ENCODE results near the gene RAB1A. TPM values are rescaled to one million over a fixed set of nuclear protein-coding genes. Genes with fewer than 3 reads are reported as not detected.

RAB1A gene
- total and polyA plus RNA-seq, 2 of the 13 experiments (the other 11 are each of a cell fraction or from before 2014, with no cell fraction given): 206 to 226 TPM

GRCh38 chr2:65169760-65170136, 39.8 kb upstream of the RAB1A start:
- CTCF ChIA-PET (ENCODE audit: low intra/inter-chr PET ratio, low total read pairs): interaction anchor here (1.0 to 1.2 kb wide), 2 partner anchors 40 to 252 kb away, joined by 3 to 4 read pairs; partner anchors contain the start of gene RAB1A
- no peak overlapping the region for H3K9ac ChIP-seq (ENCODE audit: insufficient read depth, low read depth, low read length)
- no TSS peak for BruUV-seq (replicated peaks)
- H4K20me1 ChIP-seq (ENCODE audit: insufficient read depth, low read length): no peaks in the 10 kb centered on the region
- no peak overlapping the region for H3K27ac ChIP-seq (ENCODE audit: extremely low read length, insufficient read depth, low read length)
- TF ChIP-seq ZNF33A (CRISPR knock-in tag; IDR thresholded peaks at IDR 0.05; ENCODE audit: borderline replicate concordance) (no peak), SCMH1 (CRISPR knock-in tag; IDR thresholded peaks at IDR 0.05; ENCODE audit: borderline replicate concordance) (no peak), SNAI1 (CRISPR knock-in tag; IDR thresholded peaks at IDR 0.05; ENCODE audit: borderline replicate concordance) (no peak), RXRA (CRISPR knock-in tag; IDR thresholded peaks at IDR 0.05) (no peak), ATF7 (IDR thresholded peaks at IDR 0.05) (no peak), ATF7 (CRISPR knock-in tag; IDR thresholded peaks at IDR 0.05) (0 out of 2 replicates have a peak, but pooled peaks have one; percentile 21), RERE (CRISPR knock-in tag; IDR thresholded peaks at IDR 0.05; ENCODE audit: low read depth) (no peak), GLI4 (CRISPR knock-in tag; IDR thresholded peaks at IDR 0.05; ENCODE audit: borderline replicate concordance) (no peak)
- intact Hi-C loops (cut with micrococcal nuclease; ENCODE audit: unreplicated experiment): loop anchor here (2.0 to 5.0 kb wide), 3 partner anchors 17 to 58 kb away; partner anchors contain the start of genes ACTR2 and RAB1A
- FAIRE-seq (no peak), ATAC-seq (no peak), DNase-seq (ENCODE audit: low spot score) (no peak)
- 87% methylated on average over 4 of the region's 4 CpGs for WGBS (ENCODE audit: low lambda C conversion rate)
- in situ Hi-C loops (cut with HindIII; ENCODE audit: extremely low pct_ligation_motif_present, low pct_unique_long_range_greater_than_20kb): no loop called here
- peaks cover 2 to 4% of the 10 kb centered on the region in 2 experiments; a peak in 2 of 5 replicates for H3K27me3 ChIP-seq (ENCODE audit: control insufficient read depth in 1 of 2, insufficient read depth in 2 of 2, low read length in 2 of 2)
- H2AFZ ChIP-seq (ENCODE audit: low read length): no peak overlapping the region
- peaks cover 54% of the 10 kb centered on the region for H3K4me1 ChIP-seq (ENCODE audit: insufficient read depth, low read length)
- H3K36me3 ChIP-seq (replicated peaks in 1 of 2; ENCODE audit: control insufficient read depth in 1 of 2, insufficient read depth in 2 of 2, low read length in 2 of 2): no peaks in the 10 kb centered on the region
- no peaks in the 10 kb centered on the region for H3K79me2 ChIP-seq (ENCODE audit: insufficient read depth, low read length)
- H3K4me3 ChIP-seq (replicated peaks in 1 of 3; ENCODE audit: insufficient read depth in 1 of 3, low read depth in 2 of 3, low read length in 3 of 3): no peak overlapping the region
- peak overlapping the region; percentile 71; the same call in 1 of the 2 replicates for H3K4me2 ChIP-seq (ENCODE audit: low read depth, low read length)
- no peaks in the 10 kb centered on the region for H3K9me3 ChIP-seq (ENCODE audit: low read length)
- POLR2A ChIA-PET: no interaction called here
